ENCODE data around the gene SIAH3. TPM values are rescaled to one million over a fixed set of nuclear protein-coding genes. Genes with fewer than 3 reads are reported as not detected.

The SIAH3 gene
- total and polyA plus RNA-seq, 8 donors: 0.07 to 0.20 (median 0.11) TPM; not detected in 1

GRCh38 chr13:45846681-45847080 lies 4.9 kb downstream of the SIAH3 start:
- intact Hi-C loops (cut with DNase I): no loop called here
- no peak for TF ChIP-seq CTCF (IDR thresholded peaks at IDR 0.05)
- H3K27ac ChIP-seq: no peak overlapping the region

GRCh38 chr13:45838171-45838745 lies 13.3 kb downstream of the SIAH3 start:
- Histone ChIP-seq H3K27me3 (no peaks in the 10 kb centered on the region), H3K9me3 (no peaks in the 10 kb centered on the region), H3K4me3 (no peak overlapping the region), H3K27ac (no peak overlapping the region), H3K36me3 (no peaks in the 10 kb centered on the region), H3K4me1 (no peaks in the 10 kb centered on the region)
- DNase-seq: no peak
- no peak for ATAC-seq
- intact Hi-C loops (cut with DNase I): no loop called here
- TF ChIP-seq CTCF (IDR thresholded peaks at IDR 0.05): no peak

More at GRCh38 chr13:45846681-45847080, 4.9 kb downstream of the SIAH3 start:
- peaks cover 30 to 51% of the 10 kb centered on the region in 2 donors for H3K27me3 ChIP-seq
- DNase-seq (no peak), ATAC-seq (no peak)
- no peaks in the 10 kb centered on the region for H3K36me3 ChIP-seq
- no peak overlapping the region for H3K4me3 ChIP-seq
- peaks cover 0 to 27% of the 10 kb centered on the region in 2 donors for H3K4me1 ChIP-seq
- no peaks in the 10 kb centered on the region for H3K9me3 ChIP-seq

GRCh38 chr13:45837111-45837510 lies 14.4 kb downstream of the SIAH3 start:
- H3K4me3 ChIP-seq: no peak overlapping the region
- intact Hi-C loops (cut with DNase I): no loop called here
- ATAC-seq (no peak), DNase-seq (no peak)
- no peak for TF ChIP-seq CTCF (IDR thresholded peaks at IDR 0.05)
- H3K27ac ChIP-seq: no peak overlapping the region
- H3K4me1 ChIP-seq: no peaks in the 10 kb centered on the region
- no peaks in the 10 kb centered on the region for H3K9me3 ChIP-seq
- no peaks in the 10 kb centered on the region for H3K36me3 ChIP-seq
- H3K27me3 ChIP-seq: no peaks in the 10 kb centered on the region

- no peaks in the 10 kb centered on the region for H3K9me3 ChIP-seq
- H3K27me3 ChIP-seq: no peaks in the 10 kb centered on the region
- H3K4me3 ChIP-seq: no peak overlapping the region
- intact Hi-C loops (cut with DNase I): no loop called here
- H3K27ac ChIP-seq: no peak overlapping the region
- no peaks in the 10 kb centered on the region for H3K36me3 ChIP-seq
- DNase-seq (no peak), ATAC-seq (no peak)
- no peak for TF ChIP-seq CTCF (IDR thresholded peaks at IDR 0.05)
- H3K4me1 ChIP-seq: no peaks in the 10 kb centered on the region
These were observed 17.1 kb downstream of the SIAH3 start for GRCh38 chr13:45834411-45834994.

- intact Hi-C loops (cut with DNase I): no loop called here
- Histone ChIP-seq H3K27me3 (no peaks in the 10 kb centered on the region), H3K4me1 (no peaks in the 10 kb centered on the region), H3K9me3 (no peaks in the 10 kb centered on the region), H3K4me3 (no peak overlapping the region), H3K27ac (no peak overlapping the region), H3K36me3 (no peaks in the 10 kb centered on the region)
- DNase-seq (no peak), ATAC-seq (peak; percentile 86)
- TF ChIP-seq CTCF (IDR thresholded peaks at IDR 0.05): no peak
These were observed 17.7 kb downstream of the SIAH3 start for GRCh38 chr13:45833663-45834375.

Data from left lung (tissue), 10 donors.